Calu3 (cell line): ENCODE measurements around the gene MACROD2. TPM values are rescaled to one million over a fixed set of nuclear protein-coding genes. Genes with fewer than 3 reads are reported as not detected.

ENCODE experiments used
- BruUV-seq: library from RNA; stranded (reverse); fragments of 400-500 nt; replicated peaks from 2 replicates; lab custom pipeline; 2021; lab: Mats Ljungman, UMichigan
- CTCF ChIA-PET: fragments of 300-600 bp; sonication (Branson Sonifier 250); formaldehyde crosslinking; loops from one replicate; lab custom pipeline; 2022; ENCODE audit warnings: antibody characterized with exemption; lab: Charles Lee
- DNase-seq: peaks from one replicate; pipeline ENCODE4 v3.0.0; 2022
- H3K27ac Mint-ChIP-seq: one replicate; pipeline ENCODE4 v1.8.0; 2022; ENCODE audit warnings: mixed read lengths; ENCODE audit not compliant: unreplicated experiment
- H3K27me3 Mint-ChIP-seq: one replicate; pipeline ENCODE4 v1.8.0; 2022; ENCODE audit warnings: mixed read lengths; ENCODE audit not compliant: unreplicated experiment
- H3K36me3 Mint-ChIP-seq: one replicate; pipeline ENCODE4 v1.8.0; 2022; ENCODE audit warnings: mild to moderate bottlenecking, moderate library complexity, mixed read lengths; ENCODE audit not compliant: insufficient read depth, unreplicated experiment
- H3K4me1 Mint-ChIP-seq: one replicate; pipeline ENCODE4 v1.8.0; 2022; ENCODE audit warnings: mild to moderate bottlenecking, low read depth, mixed read lengths; ENCODE audit not compliant: unreplicated experiment
- H3K4me3 Mint-ChIP-seq: one replicate; pipeline ENCODE4 v1.8.0; 2022; ENCODE audit warnings: mild to moderate bottlenecking, low read depth, moderate library complexity, mixed read lengths; ENCODE audit not compliant: unreplicated experiment
- H3K9me3 Mint-ChIP-seq: one replicate; pipeline ENCODE4 v1.8.0; 2022; ENCODE audit warnings: low read depth, mixed read lengths; ENCODE audit not compliant: unreplicated experiment
- intact Hi-C: fragments of 100-400 bp; cut with micrococcal nuclease; formaldehyde crosslinking; loops from one replicate; pipeline ENCODE4 v1.10.0; 2022; ENCODE audit not compliant: unreplicated experiment
- total RNA-seq: library from RNA; stranded (reverse); gene quantifications from 2 replicates; pipeline ENCODE4 v1.2.3, GENCODE V29; 2022
- TF ChIP-seq, protein P1 (sequence below): fragments of 200-600 bp; IDR thresholded peaks from one replicate; pipeline ENCODE4 v1.8.0; 2022; ENCODE audit warnings: antibody characterized with exemption; ENCODE audit not compliant: unreplicated experiment

MACROD2 gene
- total RNA-seq, 1 experiment from 2014 or later, result 29.4 TPM

DNA sequence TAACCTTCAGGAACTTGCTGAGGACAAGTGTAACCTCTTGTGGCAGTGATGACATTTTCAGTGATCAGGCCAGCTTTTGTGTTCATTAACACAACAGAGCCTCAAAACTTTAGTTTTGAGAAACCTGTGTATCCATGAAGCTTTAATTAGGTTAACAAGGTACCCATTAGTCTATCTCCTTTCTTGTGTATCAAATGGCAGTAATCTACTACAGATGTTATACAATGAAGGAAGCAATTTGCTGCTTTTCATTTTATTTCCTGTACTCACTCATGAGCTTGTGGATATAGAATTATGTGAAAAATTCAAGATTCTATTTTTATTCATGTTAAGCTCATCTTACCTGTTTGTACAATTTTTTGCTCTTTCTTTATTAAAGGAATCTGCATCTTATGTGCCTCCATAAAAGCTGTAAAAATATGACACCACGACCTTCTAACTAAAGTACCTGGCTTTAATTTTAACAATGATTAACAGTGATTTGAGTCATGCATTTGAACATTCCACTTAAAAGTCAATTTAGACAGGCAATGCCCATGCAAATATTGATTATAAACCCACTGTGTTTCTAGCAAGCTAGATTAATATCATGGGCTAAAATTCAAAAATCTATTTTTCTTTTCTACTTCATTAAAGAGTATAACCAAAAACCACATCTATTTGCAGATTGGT lies 1680.6 kb downstream of the MACROD2 start:
- intact Hi-C loops, result no loop called here
- Mint-ChIP-seq H3K9me3 (no peaks in the 10 kb centered on the region), H3K4me1 (no peaks in the 10 kb centered on the region), H3K4me3 (no peak overlapping the region), H3K36me3 (no peaks in the 10 kb centered on the region), H3K27me3 (no peaks in the 10 kb centered on the region), H3K27ac (no peak overlapping the region)
- CTCF ChIA-PET, result interaction anchor here (0.6 kb wide), 1 partner anchor 906 kb away, joined by 4 read pairs; no protein-coding TSS in a partner anchor
- BruUV-seq, result no TSS peak
- TF ChIP-seq, protein P1, sequence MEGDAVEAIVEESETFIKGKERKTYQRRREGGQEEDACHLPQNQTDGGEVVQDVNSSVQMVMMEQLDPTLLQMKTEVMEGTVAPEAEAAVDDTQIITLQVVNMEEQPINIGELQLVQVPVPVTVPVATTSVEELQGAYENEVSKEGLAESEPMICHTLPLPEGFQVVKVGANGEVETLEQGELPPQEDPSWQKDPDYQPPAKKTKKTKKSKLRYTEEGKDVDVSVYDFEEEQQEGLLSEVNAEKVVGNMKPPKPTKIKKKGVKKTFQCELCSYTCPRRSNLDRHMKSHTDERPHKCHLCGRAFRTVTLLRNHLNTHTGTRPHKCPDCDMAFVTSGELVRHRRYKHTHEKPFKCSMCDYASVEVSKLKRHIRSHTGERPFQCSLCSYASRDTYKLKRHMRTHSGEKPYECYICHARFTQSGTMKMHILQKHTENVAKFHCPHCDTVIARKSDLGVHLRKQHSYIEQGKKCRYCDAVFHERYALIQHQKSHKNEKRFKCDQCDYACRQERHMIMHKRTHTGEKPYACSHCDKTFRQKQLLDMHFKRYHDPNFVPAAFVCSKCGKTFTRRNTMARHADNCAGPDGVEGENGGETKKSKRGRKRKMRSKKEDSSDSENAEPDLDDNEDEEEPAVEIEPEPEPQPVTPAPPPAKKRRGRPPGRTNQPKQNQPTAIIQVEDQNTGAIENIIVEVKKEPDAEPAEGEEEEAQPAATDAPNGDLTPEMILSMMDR, result no peak
- no peak for DNase-seq

- Mint-ChIP-seq H3K4me3 (no peak overlapping the region), H3K27ac (no peak overlapping the region)
- no TSS peak for BruUV-seq
These were observed 1681.5 kb downstream of the MACROD2 start for GRCh38 chr20:15676815-15677214.

GRCh38 chr20:15682690-15683089 lies 1687.4 kb downstream of the MACROD2 start:
- CTCF ChIA-PET, result no interaction called here
- TF ChIP-seq, protein P1, result no peak
- Mint-ChIP-seq H3K36me3 (no peaks in the 10 kb centered on the region), H3K9me3 (no peaks in the 10 kb centered on the region), H3K4me3 (no peak overlapping the region), H3K4me1 (no peaks in the 10 kb centered on the region), H3K27ac (no peak overlapping the region), H3K27me3 (no peaks in the 10 kb centered on the region)
- intact Hi-C loops, result no loop called here
- no peak for DNase-seq
- BruUV-seq, result no TSS peak

More at GRCh38 chr20:15676815-15677214, 1681.5 kb downstream of the MACROD2 start:
- H3K9me3 Mint-ChIP-seq, result no peaks in the 10 kb centered on the region
- CTCF ChIA-PET, result no interaction called here
- intact Hi-C loops, result no loop called here
- H3K4me1 Mint-ChIP-seq, result no peaks in the 10 kb centered on the region
- no peak for DNase-seq
- no peaks in the 10 kb centered on the region for H3K27me3 Mint-ChIP-seq
- TF ChIP-seq, protein P1, result no peak
- no peaks in the 10 kb centered on the region for H3K36me3 Mint-ChIP-seq

DNA sequence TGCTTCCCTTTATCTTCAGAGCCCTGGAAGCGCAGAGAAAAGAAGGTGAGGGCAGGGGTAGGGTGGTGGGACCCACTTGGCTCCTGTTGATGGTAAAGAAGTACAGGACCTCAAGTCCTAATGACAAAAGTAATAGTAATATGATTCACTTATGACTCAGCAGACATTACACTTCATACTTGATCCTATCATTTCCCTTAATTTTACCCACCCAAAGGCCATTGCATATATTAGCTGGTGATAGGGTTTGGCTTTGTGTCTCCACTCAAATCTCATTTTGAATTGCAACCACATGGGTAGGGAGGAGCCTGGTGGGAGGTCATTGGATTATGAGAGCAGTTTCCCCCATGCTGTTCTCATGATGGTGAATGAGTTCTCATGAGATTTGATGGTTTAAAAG lies 1697.3 kb downstream of the MACROD2 start:
- TF ChIP-seq, protein P1, result no peak
- Mint-ChIP-seq H3K27ac (no peak overlapping the region), H3K36me3 (no peaks in the 10 kb centered on the region), H3K4me3 (no peak overlapping the region), H3K27me3 (no peaks in the 10 kb centered on the region), H3K9me3 (no peaks in the 10 kb centered on the region), H3K4me1 (no peaks in the 10 kb centered on the region)
- no peak for DNase-seq
- BruUV-seq, result no TSS peak
- CTCF ChIA-PET, result no interaction called here
- intact Hi-C loops, result no loop called here
